Measurements from ENCODE around the gene ABCB10.

- TF ChIP-seq CTCF (conservative IDR thresholded peaks at IDR 0.05 in 1 of 2, IDR thresholded peaks at IDR 0.05 in 1 of 2; ENCODE audit: low read depth in 1 of 2, low read length in 2 of 2) (no peak), EZH2 (IDR thresholded peaks at IDR 0.05; ENCODE audit: low read length, missing control alignments) (no peak)
Observed at GRCh38 chr1:229593800-229594199, 35.3 kb upstream of the ABCB10 start.

Data from fibroblast of lung (primary cell).